Right lung (tissue), 5 donors: Measurements from ENCODE around the gene IKZF3. TPM values are rescaled to one million over a fixed set of nuclear protein-coding genes. Genes with fewer than 3 reads are reported as not detected.
A peak's percentile ranks its signal among the peaks of the same experiment; 100 is the strongest.

ENCODE experiments used
- DNase-seq, 2 donors: peaks; one replicate each; pipeline ENCODE4 v3.0.0-alpha.2; 2013
- polyA plus RNA-seq, 5 donors: library from polyadenylated mRNA; unstranded; fragments of 120-200 nt; gene quantifications; one replicate each; pipeline versions ENCODE4 v1.2.1 to v1.2.3, GENCODE V29; 2013; ENCODE audit warnings: inconsistent platforms in 1 of 5, low replicate concordance in 1 of 5; ENCODE audit not compliant: insufficient read length in 5 of 5, insufficient read depth in 1 of 5

The IKZF3 gene
- polyA plus RNA-seq, 5 donors, result 1.1 to 1.8 (median 1.3) TPM

DNA sequence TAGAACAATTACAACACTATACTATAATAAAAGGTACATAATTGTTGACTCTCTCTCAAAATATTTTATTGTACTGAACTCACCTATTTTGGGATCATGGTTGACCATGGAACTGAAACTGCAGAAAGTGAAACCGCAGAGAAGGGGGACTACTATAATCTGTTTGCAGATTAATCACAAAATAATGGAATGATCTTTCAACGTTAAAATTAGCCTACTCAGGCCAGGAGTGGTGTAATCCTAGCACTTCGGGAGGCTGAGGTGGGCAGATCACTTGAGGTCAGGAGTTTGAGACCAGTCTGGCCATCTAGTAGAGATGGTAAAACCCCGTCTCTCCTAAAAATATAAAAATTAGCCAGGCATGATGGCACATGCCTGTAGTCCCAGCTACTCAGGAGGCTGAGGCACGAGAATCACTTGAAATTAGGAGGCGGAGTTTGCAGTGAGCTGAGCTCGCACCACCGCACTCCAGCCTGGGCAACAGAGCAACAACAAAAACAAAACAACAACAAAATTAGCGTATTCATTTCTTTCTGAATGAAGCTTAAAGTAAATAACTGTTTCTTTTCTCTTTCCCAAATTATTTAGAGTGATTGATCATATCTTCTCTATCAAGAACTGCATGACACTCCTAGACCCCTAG lies 45.6 kb downstream of the IKZF3 start:
- DNase-seq, result no peak

DNA sequence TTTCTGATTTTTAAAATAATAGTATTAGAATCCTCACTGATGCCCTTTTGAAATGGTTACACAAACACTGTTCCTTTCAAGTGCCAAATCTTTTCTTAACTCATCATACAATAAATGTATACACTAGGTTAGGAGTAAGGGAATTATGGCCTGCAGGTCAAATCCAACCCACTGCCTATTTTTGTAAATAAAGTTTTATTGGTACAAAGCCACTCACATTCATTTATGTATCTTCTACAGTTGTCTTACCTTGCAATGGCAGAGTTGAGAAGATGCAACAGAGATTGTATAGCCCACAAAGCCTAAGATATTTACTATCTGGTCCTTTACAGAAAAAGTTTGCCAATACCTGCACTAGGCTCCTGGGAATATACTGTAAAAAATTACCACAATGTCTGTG lies 47.8 kb downstream of the IKZF3 start:
- no peak for DNase-seq

DNA sequence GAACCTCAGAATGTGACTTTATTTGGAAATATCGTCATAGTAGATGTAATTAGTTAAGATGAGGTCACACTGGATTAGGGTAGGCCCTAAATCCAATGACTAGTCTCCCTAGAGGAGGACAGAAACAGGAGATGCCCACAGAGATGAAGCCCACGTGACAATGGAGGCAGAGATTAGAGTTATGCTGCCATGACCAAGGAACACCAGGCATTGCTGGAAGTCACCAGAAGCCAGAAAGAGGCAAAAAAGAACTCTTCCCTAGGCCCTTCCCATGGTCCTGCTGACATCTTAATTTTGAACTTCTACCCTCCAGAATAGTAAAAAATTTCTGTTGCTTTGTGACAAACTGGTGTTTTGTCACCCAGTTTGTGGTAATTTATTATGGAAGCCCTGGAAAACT lies 49.6 kb downstream of the IKZF3 start:
- no peak for DNase-seq

DNA sequence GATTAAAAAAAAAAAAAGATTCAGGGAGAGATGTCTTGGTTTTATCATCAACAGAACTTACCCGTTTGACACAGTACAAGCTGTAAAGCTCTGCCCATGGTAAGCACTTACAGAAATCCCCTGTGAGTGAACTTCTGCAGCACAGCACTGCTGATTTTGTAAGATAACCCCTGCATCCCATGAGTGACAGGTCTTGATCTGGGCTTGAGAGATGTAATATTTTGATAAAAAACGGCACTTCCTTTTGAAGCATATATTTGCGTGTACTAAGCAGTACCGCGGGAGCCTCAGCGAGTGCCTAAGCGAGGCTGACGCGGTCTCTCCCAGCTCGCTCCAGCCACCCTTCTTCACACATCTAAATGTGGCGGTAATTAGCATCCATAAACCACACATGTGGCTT lies 50.5 kb downstream of the IKZF3 start:
- DNase-seq, result no peak

DNA sequence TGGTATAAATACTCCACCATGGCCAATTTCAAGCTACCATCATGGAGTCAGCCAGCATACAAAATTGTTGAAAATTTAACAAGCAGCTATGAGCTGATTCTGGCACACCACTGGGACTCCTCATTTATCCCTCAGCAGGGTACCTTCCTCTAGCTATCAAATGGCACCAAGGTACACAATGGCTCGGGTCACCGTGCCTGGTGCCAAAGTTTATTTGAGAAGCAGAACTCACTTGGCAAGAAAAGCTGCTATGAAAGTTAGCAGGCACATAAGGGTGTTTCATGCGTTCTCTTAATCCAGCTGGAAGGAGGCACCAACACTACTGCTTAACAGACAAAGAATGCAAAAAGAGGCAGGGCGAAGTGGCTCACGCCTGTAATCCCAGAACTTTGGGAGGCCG lies 51.6 kb downstream of the IKZF3 start:
- DNase-seq, result no peak

GRCh38 chr17:39810939-39811728 lies 53.0 kb downstream of the IKZF3 start:
- no peak for DNase-seq

DNA sequence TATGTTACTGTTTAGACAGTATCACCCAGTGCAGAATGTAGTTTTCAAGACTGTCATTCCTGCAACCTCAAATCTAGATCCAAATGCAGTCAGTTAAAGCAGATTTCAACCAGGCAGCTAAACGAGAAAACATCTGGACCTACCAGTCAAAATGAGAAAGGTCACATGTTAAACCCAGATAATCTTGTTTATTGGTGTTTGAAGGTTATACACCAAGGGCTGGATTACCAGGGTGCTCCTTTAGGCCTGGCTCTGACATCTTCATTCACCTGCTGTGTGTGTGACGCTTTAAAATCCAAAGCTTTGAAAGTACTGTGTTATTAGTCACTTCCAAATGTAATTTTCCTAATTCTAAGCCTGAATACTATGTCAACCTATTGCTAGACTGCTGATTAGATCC lies 54.9 kb downstream of the IKZF3 start:
- no peak for DNase-seq

- peak; percentile 13 to 18 for DNase-seq
Measured at GRCh38 chr17:39808409-39808997, 55.6 kb downstream of the IKZF3 start.

DNA sequence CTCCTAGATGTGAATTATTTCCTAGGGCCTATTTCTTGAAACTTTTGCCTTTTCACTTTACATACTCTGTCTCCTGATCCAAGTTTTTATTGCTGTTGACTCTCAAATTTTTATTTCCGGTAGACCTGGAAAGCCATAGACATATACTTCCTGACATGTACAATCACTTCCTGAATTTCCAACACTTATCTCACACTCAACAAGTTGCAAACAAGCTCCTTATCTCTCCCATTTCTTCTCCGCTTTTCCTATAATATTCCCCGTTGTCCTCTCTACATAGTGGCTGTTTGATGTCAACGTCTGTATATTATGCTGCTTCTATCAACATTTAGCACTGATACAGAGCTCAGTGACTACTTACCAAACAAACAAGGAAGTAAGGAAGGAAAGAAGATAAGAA lies 59.3 kb downstream of the IKZF3 start:
- DNase-seq, result no peak

DNA sequence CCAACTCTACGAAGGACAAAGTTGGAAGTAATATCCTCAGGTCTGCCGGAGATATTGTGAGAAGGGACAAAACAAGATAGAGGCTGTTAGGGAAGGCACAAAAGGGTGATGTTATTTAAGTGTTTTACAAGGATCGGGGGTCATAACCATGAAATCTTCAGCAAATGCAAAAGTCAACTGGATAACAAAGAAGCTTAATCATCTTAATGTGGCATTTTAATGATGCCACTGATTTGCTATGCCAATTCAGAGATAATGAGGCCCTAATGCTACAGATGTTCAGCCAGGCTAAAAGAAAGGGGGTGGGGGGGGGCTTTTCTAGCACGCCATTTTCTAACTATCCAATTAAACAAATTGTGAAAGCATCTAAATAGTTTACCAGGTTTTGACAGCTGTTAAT lies 63.1 kb downstream of the IKZF3 start:
- no peak for DNase-seq

- no peak for DNase-seq
Measured at GRCh38 chr17:39800540-39800939, 63.6 kb downstream of the IKZF3 start.

- no peak for DNase-seq
Measured at GRCh38 chr17:39799395-39799794, 64.7 kb downstream of the IKZF3 start.

- DNase-seq, result no peak
Measured at GRCh38 chr17:39794249-39794970, 69.7 kb downstream of the IKZF3 start.

- no peak for DNase-seq
Measured at GRCh38 chr17:39793301-39793872, 70.7 kb downstream of the IKZF3 start.

DNA sequence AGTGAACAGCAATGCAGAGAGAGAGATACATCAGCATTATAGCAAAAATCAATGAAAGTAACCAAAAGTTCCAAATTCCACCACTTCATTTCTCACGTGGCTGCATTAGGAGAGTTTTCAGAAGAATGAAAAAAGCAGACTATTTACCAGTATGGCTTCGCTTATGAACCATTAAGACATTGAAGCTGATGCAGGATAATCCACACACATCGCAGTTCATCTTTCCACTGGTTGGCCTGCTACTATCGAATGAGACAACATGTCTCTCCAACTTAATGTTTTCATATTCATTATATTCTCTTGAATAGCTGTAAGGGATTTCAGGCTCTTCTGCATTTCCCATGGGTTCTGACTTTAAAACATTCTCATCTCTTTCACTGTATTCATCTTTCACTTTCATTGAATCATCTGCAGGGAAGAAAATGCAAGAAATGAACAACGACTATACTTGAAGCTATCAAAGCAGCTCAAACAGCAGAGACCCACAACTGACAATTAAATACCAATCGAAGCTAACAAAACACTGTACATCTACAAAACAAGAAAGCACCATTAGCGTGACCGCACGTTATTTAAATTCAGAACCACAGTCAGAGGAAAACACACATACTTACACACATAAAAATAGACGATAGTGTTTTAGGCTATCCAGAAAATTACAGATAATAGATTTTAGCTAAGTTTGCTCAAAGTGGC lies 71.4 kb downstream of the IKZF3 start:
- no peak for DNase-seq

GRCh38 chr17:39791111-39791992 lies 72.8 kb downstream of the IKZF3 start:
- no peak for DNase-seq

DNA sequence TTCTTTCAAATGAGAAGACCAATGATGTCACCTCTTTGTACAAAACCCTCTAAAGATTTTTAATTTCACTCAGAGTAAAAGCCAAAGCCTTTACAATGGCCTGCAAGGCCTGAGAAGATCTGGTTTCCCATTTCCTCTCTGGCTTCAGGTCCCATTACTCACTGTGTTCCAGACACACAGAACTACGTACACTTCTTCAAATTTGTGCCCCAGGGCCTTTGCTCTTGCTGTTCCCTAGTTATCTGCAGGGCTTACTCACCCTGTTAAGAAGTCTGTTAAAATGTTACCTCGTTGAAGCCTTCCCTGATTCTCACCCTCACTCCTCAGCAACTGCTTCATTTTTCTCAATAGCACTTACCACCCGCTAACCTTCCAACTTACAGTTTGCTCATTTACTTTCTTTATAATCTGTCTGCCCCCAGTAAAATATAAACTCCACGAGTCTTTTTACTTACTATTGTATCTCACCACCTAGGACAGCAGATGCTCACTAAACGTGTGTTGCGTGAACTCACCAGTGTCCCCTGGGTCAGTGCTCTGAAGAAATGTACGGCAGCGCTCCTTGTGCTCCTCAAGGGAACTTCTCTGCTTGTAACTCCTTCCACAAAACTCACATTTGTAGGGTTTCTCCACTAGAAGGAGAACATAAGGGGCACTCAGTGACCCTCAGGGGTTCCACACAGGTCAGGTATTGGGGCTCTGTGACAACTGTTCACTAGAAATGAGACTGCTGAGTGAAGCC lies 76.2 kb downstream of the IKZF3 start:
- no peak for DNase-seq

DNA sequence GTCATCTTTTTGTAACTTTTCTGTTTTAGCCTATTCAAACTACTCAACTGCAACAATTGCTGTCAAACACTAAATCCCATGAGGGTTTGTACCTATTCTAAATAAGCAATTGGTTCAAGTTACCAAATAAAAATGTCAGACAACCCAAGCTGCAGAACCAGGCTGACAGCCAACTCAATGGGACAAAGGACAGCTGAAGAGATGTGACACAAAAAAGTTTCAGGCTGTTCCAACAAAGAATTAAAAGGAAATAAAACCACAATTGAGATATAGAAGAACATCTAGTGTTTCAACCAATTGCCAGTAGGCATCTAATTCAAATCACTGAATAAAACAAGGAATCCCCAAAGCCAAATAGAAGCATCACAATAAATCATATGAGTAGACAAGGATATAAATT lies 77.1 kb downstream of the IKZF3 start:
- no peak for DNase-seq

DNA sequence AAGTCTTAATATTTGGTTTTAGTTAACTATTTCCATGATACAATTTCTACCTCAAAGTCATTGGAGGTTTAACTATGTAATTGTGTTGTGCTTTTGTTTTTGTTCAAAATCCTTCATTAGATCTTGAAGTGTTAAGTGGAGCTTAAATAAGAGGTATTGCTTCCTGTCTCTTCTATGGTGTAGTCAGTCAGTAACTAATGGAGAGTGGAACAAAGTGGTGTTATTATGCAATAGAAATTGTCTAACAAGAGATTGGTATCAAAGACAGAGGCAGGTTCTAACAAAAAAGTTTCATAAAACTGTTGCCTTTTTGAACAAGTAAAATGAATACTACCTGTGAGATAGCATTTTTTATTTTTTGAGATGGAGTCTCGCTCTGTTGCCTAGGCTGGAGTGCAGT lies 81.1 kb downstream of the IKZF3 start:
- DNase-seq, result no peak

GRCh38 chr17:39782481-39782880 lies 81.6 kb downstream of the IKZF3 start:
- DNase-seq, result peak; percentile 53 to 65
